Dendritic cell treated with granulocyte-macrophage colony-stimulating factor and Interleukin-4, amounts not matched to agents 40 ng/mL and 50 ng/mL, for 4 days (primary cell): Measurements from ENCODE around the gene SETD5.

ENCODE experiments used
- H3K27ac Mint-ChIP-seq: one replicate; pipeline ENCODE4 v1.8.0; 2022; ENCODE audit warnings: mild to moderate bottlenecking, mixed read lengths
- H3K27me3 Mint-ChIP-seq: one replicate; pipeline ENCODE4 v1.8.0; 2022; ENCODE audit warnings: mild to moderate bottlenecking, mixed read lengths
- H3K36me3 Mint-ChIP-seq: one replicate; pipeline ENCODE4 v1.8.0; 2022; ENCODE audit warnings: low read depth, mixed read lengths
- H3K4me1 Mint-ChIP-seq: one replicate; pipeline ENCODE4 v1.8.0; 2022; ENCODE audit warnings: low read depth, mixed read lengths
- H3K4me3 Mint-ChIP-seq: one replicate; pipeline ENCODE4 v1.8.0; 2022; ENCODE audit warnings: mild to moderate bottlenecking, moderate library complexity, mixed read lengths
- H3K9me3 Mint-ChIP-seq: one replicate; pipeline ENCODE4 v1.8.0; 2022; ENCODE audit warnings: mixed read lengths
- intact Hi-C: fragments of 100-400 bp; cut with micrococcal nuclease; formaldehyde crosslinking; loops from one replicate; pipeline ENCODE4 v1.15.0; 2022

The SETD5 gene, protein sequence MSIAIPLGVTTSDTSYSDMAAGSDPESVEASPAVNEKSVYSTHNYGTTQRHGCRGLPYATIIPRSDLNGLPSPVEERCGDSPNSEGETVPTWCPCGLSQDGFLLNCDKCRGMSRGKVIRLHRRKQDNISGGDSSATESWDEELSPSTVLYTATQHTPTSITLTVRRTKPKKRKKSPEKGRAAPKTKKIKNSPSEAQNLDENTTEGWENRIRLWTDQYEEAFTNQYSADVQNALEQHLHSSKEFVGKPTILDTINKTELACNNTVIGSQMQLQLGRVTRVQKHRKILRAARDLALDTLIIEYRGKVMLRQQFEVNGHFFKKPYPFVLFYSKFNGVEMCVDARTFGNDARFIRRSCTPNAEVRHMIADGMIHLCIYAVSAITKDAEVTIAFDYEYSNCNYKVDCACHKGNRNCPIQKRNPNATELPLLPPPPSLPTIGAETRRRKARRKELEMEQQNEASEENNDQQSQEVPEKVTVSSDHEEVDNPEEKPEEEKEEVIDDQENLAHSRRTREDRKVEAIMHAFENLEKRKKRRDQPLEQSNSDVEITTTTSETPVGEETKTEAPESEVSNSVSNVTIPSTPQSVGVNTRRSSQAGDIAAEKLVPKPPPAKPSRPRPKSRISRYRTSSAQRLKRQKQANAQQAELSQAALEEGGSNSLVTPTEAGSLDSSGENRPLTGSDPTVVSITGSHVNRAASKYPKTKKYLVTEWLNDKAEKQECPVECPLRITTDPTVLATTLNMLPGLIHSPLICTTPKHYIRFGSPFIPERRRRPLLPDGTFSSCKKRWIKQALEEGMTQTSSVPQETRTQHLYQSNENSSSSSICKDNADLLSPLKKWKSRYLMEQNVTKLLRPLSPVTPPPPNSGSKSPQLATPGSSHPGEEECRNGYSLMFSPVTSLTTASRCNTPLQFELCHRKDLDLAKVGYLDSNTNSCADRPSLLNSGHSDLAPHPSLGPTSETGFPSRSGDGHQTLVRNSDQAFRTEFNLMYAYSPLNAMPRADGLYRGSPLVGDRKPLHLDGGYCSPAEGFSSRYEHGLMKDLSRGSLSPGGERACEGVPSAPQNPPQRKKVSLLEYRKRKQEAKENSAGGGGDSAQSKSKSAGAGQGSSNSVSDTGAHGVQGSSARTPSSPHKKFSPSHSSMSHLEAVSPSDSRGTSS (N-terminal part only)

GRCh38 chr3:9397332-9397905 is at the start of gene SETD5:
Gene SETD5, plus strand, starts transcription at chr3:9397615. Its CDS starts 31,324 bp downstream, at chr3:9428939.
- Mint-ChIP-seq H3K27ac (peak within 1 kb of the TSS; percentile 93), H3K4me3 (peak within 1 kb of the TSS; percentile 93), H3K36me3 (peaks cover 51% of the 10 kb centered on the region), H3K4me1 (peaks cover 59% of the 10 kb centered on the region), H3K9me3 (no peaks in the 10 kb centered on the region), H3K27me3 (no peaks in the 10 kb centered on the region)
- intact Hi-C loops, result loop anchor here (2.0 to 5.0 kb wide), 2 partner anchors 35 to 615 kb away; partner anchors contain the start of gene THUMPD3

- peaks cover 2% of the 10 kb centered on the region for H3K27me3 Mint-ChIP-seq
- intact Hi-C loops, result no loop called here
- no peak overlapping the region for H3K27ac Mint-ChIP-seq
- peaks cover 3% of the 10 kb centered on the region for H3K4me1 Mint-ChIP-seq
- no peaks in the 10 kb centered on the region for H3K36me3 Mint-ChIP-seq
- H3K9me3 Mint-ChIP-seq, result no peaks in the 10 kb centered on the region
- H3K4me3 Mint-ChIP-seq, result no peak overlapping the region
Measured at GRCh38 chr3:9347887-9348286, 49.5 kb upstream of the SETD5 start.

DNA sequence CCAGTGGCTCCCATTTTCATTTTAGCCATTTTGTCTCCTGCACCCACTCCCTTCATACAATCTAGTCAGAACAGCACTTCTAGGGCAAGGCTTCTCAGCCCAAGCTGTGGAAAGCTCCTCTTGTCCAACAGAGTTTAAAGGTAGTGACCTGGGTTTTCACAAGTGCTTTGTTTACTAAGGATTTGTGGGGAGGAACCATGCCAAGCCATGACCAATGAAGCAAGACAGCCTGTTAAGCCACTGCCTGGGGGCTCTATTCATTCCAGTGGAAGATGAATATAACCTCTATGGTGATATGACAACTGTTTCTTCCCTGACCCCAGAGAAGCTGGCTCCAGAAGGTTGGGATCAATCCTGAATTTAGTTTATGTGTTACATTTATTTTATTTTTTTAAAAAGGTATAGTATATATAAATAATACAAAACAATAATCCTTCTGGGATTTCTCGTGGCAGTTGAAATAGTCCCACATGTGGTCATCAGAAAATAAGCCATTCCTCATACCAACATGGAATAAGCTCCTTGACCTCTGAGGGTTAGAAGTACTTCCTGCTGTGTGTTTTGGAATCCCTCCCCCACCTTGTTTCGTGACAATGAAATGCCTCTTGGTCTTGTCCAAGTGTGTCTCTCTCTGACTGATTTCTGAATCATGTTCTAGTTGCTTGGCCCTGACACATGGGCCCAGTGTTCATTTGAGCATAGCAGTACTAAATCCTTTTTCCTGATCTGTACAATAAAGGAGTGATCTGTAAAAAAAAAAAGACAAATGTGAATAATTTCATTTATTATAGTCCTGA is 47.9 kb upstream of the SETD5 start:
- H3K36me3 Mint-ChIP-seq, result no peaks in the 10 kb centered on the region
- intact Hi-C loops, result loop anchor here (5.0 kb wide), 1 partner anchor 73 kb away; no protein-coding TSS in a partner anchor

DNA sequence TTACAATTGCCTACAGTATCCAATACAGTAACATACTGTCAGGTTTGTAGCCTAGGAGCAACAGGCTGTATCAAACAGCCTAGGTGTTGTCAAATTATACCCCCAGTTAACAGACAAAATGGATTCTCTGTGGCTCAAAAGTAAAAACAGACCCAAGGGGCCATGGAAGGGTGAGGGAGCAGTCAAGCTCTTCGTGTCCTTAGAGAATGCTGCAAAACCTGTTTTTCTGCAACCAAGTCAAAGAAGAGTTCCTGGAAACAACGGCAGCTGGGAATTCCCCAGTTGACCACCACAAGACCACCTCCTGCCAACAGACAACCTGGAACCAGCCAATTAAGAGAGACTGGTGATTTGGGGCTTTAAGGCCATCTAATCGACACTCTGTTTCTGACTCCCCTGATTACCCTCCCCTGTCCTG is 45.7 kb upstream of the SETD5 start:
- Mint-ChIP-seq H3K27me3 (peaks cover 2% of the 10 kb centered on the region), H3K36me3 (no peaks in the 10 kb centered on the region), H3K4me1 (peaks cover 21% of the 10 kb centered on the region), H3K27ac (no peak overlapping the region), H3K9me3 (no peaks in the 10 kb centered on the region), H3K4me3 (no peak overlapping the region)
- intact Hi-C loops, result loop anchor here (5.0 kb wide), 1 partner anchor 71 kb away; no protein-coding TSS in a partner anchor

More for the DNA sequence above, 47.9 kb upstream of the SETD5 start:
- peaks cover 15% of the 10 kb centered on the region for H3K4me1 Mint-ChIP-seq
- no peak overlapping the region for H3K4me3 Mint-ChIP-seq
- peaks cover 2% of the 10 kb centered on the region for H3K27me3 Mint-ChIP-seq
- no peak overlapping the region for H3K27ac Mint-ChIP-seq
- H3K9me3 Mint-ChIP-seq, result no peaks in the 10 kb centered on the region

DNA sequence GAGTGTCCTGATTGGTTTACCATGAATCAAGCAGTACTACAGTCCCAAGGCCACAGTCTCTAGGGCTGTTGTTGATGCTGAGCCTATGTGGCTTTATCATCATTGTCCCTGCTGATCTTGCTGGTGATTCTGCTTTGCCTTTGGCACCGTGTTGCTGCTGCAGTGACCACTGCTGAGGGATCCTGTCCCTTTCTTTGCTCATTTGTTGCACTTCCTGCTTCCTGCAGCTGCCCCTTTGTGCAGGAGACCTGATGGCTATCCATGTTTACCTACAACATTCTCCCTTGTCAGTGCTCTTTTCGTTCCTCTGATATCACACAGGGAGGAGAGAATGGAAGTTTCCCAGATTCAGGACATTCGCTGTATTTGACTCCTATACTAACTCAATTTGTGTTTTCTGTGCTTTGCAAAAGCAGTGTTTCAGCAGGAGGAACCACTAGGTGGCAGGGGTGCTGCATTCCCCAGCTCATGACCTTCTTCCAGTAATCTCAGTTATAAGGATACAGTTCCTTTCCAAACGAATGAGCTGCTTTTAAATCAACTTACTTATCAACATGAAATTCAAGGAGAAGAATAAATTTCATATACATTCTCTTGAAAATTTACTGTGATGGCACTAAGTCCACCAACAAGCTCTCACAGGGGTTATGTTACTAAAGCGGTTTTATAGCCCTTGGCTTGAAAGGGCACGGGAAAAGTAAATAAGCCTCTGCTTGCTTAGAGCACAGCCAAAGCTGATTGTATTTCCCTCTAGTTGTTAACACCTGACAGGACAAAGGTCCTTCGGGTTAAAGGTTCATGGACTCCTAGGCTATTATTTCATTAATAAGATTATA is 44.3 kb upstream of the SETD5 start:
- Mint-ChIP-seq H3K36me3 (no peaks in the 10 kb centered on the region), H3K27ac (no peak overlapping the region)
- intact Hi-C loops, result loop anchor here (5.0 kb wide), 1 partner anchor 69 kb away; no protein-coding TSS in a partner anchor

DNA sequence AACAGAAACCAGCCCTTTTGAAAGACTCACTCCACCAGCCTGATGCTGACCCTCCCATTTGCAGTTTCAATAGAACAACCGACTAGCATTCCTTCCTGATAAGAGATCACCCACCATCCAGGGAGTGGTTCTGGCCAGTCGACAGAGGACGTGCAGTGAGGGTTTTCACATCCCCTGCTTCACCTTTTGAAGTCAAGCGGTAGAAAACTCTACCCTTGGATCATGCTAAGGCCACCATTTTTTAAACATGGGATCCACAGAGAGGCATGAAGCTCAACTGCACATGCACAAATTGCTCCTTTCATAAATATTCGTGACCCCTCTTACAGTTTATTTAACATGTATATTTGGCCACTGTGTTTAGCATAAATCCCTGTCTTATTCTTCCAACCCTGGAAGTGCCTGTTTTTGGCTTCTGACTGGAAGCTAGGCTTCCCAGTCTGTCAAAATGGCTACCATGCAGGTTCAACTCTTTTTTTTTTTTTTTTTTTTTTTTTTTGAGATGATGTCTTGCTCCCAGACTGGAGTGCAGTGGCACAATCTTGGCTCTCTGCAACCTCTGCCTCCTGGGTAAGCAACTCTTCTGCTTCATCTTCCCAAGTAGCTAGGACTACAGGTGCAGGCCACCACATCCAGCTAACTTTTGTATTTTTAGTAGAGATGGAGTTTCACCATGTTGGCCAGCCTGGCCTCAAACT is 35.6 kb upstream of the SETD5 start:
- intact Hi-C loops, result loop anchor here (2.0 to 10.0 kb wide), 2 partner anchors 35 to 293 kb away; partner anchors contain the start of gene SETD5
- Mint-ChIP-seq H3K27ac (peak overlapping the region; percentile 99), H3K36me3 (peaks cover 27% of the 10 kb centered on the region), H3K9me3 (no peaks in the 10 kb centered on the region), H3K4me1 (peaks cover 6% of the 10 kb centered on the region), H3K27me3 (peaks cover 5% of the 10 kb centered on the region), H3K4me3 (no peak overlapping the region)

More for the DNA sequence above, 44.3 kb upstream of the SETD5 start:
- peaks cover 21% of the 10 kb centered on the region for H3K4me1 Mint-ChIP-seq
- H3K9me3 Mint-ChIP-seq, result no peaks in the 10 kb centered on the region
- no peak overlapping the region for H3K4me3 Mint-ChIP-seq
- peaks cover 2% of the 10 kb centered on the region for H3K27me3 Mint-ChIP-seq

DNA sequence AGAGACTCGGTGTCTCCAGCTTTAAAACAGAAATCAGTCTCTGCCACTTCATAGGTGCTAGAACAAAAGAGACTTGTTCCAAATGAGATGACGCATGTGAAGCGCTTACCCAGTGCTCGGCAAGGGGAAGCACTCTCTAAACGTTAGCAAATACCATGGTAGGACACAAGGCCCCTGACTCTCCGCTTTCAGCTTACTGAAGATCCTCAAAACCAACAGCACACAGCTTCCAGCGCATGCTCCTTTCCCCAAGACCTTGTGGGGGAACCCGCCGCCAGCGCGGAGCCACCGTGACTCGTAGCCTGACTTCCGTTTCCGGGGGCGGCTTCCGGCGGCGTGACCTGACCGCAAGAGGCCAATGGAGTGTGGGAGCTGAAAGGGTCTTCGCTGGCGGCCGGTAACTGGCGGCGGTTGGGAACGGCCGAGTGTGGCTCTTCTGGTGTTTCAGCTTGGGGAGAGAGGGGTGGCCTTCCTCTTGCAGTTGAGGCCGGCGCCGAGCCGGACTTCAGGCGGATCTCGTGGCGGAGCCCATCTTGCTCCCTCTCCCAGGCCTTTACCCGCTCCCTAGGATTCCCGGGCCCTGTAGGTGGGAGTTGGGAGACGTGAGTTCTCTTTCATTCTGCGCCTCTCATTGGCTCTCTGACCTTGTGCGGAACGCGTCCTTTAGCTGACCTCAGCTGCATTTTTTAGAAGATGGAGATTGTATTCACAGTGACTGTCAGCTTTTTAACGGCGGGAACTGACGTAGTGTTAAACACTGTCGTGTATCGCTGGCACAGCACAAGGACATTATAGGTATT is 34.5 kb upstream of the SETD5 start, which contains the start of gene THUMPD3:
THUMPD3 (plus strand) TSS at position 324 of the 800 bp plus-strand sequence. CDS start 2,015 bp downstream, outside the sequence.
- Mint-ChIP-seq H3K9me3 (no peaks in the 10 kb centered on the region), H3K4me3 (peak within 1 kb of the TSS; percentile 97), H3K27ac (peak within 1 kb of the TSS; percentile 99), H3K4me1 (peaks cover 6% of the 10 kb centered on the region), H3K36me3 (peaks cover 38% of the 10 kb centered on the region), H3K27me3 (peaks cover 5% of the 10 kb centered on the region)
- intact Hi-C loops, result loop anchor here (2.0 to 10.0 kb wide), 2 partner anchors 34 to 292 kb away; partner anchors contain the start of gene SETD5

GRCh38 chr3:9369508-9369907 is 27.9 kb upstream of the SETD5 start:
- Mint-ChIP-seq H3K4me3 (no peak overlapping the region), H3K27ac (no peak overlapping the region), H3K27me3 (no peaks in the 10 kb centered on the region), H3K4me1 (peaks cover 4% of the 10 kb centered on the region), H3K36me3 (peaks cover 95% of the 10 kb centered on the region), H3K9me3 (no peaks in the 10 kb centered on the region)
- intact Hi-C loops, result loop anchor here (10.0 kb wide), 1 partner anchor 285 kb away; no protein-coding TSS in a partner anchor

DNA sequence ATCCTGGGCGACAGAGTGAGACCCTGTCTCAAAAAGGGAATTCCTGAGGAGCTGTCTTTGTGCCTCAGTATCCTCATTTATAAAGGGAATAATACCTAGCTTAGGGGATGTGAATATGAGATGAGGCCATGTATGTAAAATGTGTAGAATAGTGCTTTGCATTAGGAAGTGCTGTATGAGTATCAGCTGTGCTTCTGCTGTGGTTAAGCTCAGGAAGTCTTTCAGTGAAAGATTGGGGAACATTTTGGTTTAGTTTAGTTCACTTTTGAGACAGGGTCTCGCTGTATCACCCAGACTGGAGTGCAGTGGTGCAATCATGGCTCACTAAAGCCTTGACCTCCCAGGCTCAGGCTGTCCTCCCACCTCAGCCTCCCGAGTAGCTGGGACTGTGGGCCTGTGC is 23.9 kb upstream of the SETD5 start:
- Mint-ChIP-seq H3K4me3 (no peak overlapping the region), H3K36me3 (peaks cover 98% of the 10 kb centered on the region), H3K27me3 (no peaks in the 10 kb centered on the region), H3K4me1 (no peaks in the 10 kb centered on the region), H3K9me3 (no peaks in the 10 kb centered on the region), H3K27ac (no peak overlapping the region)
- intact Hi-C loops, result no loop called here

- peaks cover 91% of the 10 kb centered on the region for H3K36me3 Mint-ChIP-seq
- peaks cover 7% of the 10 kb centered on the region for H3K4me1 Mint-ChIP-seq
- H3K9me3 Mint-ChIP-seq, result no peaks in the 10 kb centered on the region
- H3K27me3 Mint-ChIP-seq, result no peaks in the 10 kb centered on the region
- intact Hi-C loops, result no loop called here
- H3K4me3 Mint-ChIP-seq, result no peak overlapping the region
- no peak overlapping the region for H3K27ac Mint-ChIP-seq
Measured at GRCh38 chr3:9377981-9378380, 19.4 kb upstream of the SETD5 start.

- H3K9me3 Mint-ChIP-seq, result no peaks in the 10 kb centered on the region
- H3K36me3 Mint-ChIP-seq, result peaks cover 91% of the 10 kb centered on the region
- intact Hi-C loops, result no loop called here
- H3K4me1 Mint-ChIP-seq, result peaks cover 9% of the 10 kb centered on the region
- H3K4me3 Mint-ChIP-seq, result no peak overlapping the region
- H3K27ac Mint-ChIP-seq, result no peak overlapping the region
- H3K27me3 Mint-ChIP-seq, result no peaks in the 10 kb centered on the region
Measured at GRCh38 chr3:9379327-9379726, 18.1 kb upstream of the SETD5 start.
